ENCODE measurements around the gene SMIM11. TPM values are rescaled to one million over a fixed set of nuclear protein-coding genes. Genes with fewer than 3 reads are reported as not detected.

The SMIM11 gene
- total and polyA plus RNA-seq, 4 experiments from 2014 or later: 4.9 to 18.5 (median 10.2) TPM

- POLR2A ChIA-PET (ENCODE audit: partially characterized antibody): interaction anchor here (1.7 kb wide), 1 partner anchor 429 kb away, joined by 4 read pairs; no protein-coding TSS in a partner anchor
- intact Hi-C loops (cut with micrococcal nuclease): no loop called here
Observed at GRCh38 chr21:34353182-34353581, 22.1 kb upstream of the SMIM11 start.

GRCh38 chr21:34354836-34355235 lies 20.5 kb upstream of the SMIM11 start:
- Mint-ChIP-seq H3K4me1 (no peaks in the 10 kb centered on the region), H3K27me3 (peaks cover 20 to 22% of the 10 kb centered on the region in 2 donors), H3K27ac (no peak overlapping the region), H3K36me3 (no peaks in the 10 kb centered on the region), H3K4me3 (no peak overlapping the region), H3K9me3 (peaks cover 0 to 14% (median under 1%) of the 10 kb centered on the region in 8 donors)
- Histone ChIP-seq H3K4me3 (ENCODE audit: low read length in 2 of 2) (no peak overlapping the region), H3K36me3 (ENCODE audit: insufficient read depth, low read length) (no peaks in the 10 kb centered on the region), H3K27ac (ENCODE audit: low read depth, low read length) (no peak overlapping the region), H3K9me3 (ENCODE audit: control insufficient read depth in 1 of 2, low read length in 2 of 2) (no peaks in the 10 kb centered on the region), H3K27me3 (ENCODE audit: insufficient read depth, low read length) (peaks cover 2% of the 10 kb centered on the region), H3K4me1 (ENCODE audit: insufficient read depth, low read length) (no peaks in the 10 kb centered on the region)
- CTCF ChIA-PET (ENCODE audit: partially characterized antibody): interaction anchor here (1.0 to 15.7 kb wide), 4 partner anchors 10 to 431 kb away, joined by 3 to 335 read pairs (median 8); partner anchors contain the start of gene KCNE2
- intact Hi-C loops (cut with micrococcal nuclease): no loop called here
- POLR2A ChIA-PET (ENCODE audit: partially characterized antibody): interaction anchor here (1.7 kb wide), 1 partner anchor 431 kb away, joined by 4 read pairs; no protein-coding TSS in a partner anchor
- DNase-seq: no peak

More at GRCh38 chr21:34353182-34353581, 22.1 kb upstream of the SMIM11 start:
- H3K36me3 Mint-ChIP-seq: no peaks in the 10 kb centered on the region
- H3K4me1 ChIP-seq (ENCODE audit: insufficient read depth, low read length): no peaks in the 10 kb centered on the region
- H3K27me3 ChIP-seq (ENCODE audit: insufficient read depth, low read length): no peaks in the 10 kb centered on the region
- DNase-seq: no peak
- no peak overlapping the region for H3K4me3 ChIP-seq (ENCODE audit: low read length in 2 of 2)
- peaks cover 0 to 10% (median 0%) of the 10 kb centered on the region in 8 donors for H3K9me3 Mint-ChIP-seq
- no peak overlapping the region for H3K27ac ChIP-seq (ENCODE audit: low read depth, low read length)
- CTCF ChIA-PET (ENCODE audit: partially characterized antibody): interaction anchor here (1.4 to 15.7 kb wide), 2 partner anchors 9 to 429 kb away, joined by 4 to 335 read pairs; no protein-coding TSS in a partner anchor
- no peak overlapping the region for H3K4me3 Mint-ChIP-seq
- peaks cover 17 to 20% of the 10 kb centered on the region in 2 donors for H3K27me3 Mint-ChIP-seq
- no peaks in the 10 kb centered on the region for H3K4me1 Mint-ChIP-seq
- no peaks in the 10 kb centered on the region for H3K9me3 ChIP-seq (ENCODE audit: control insufficient read depth in 1 of 2, low read length in 2 of 2)
- no peaks in the 10 kb centered on the region for H3K36me3 ChIP-seq (ENCODE audit: insufficient read depth, low read length)
- H3K27ac Mint-ChIP-seq: no peak overlapping the region

GRCh38 chr21:34355570-34355969 lies 19.7 kb upstream of the SMIM11 start:
- no peak for DNase-seq
- Histone ChIP-seq H3K9me3 (ENCODE audit: control insufficient read depth in 1 of 2, low read length in 2 of 2) (no peaks in the 10 kb centered on the region), H3K4me1 (ENCODE audit: insufficient read depth, low read length) (no peaks in the 10 kb centered on the region), H3K27ac (ENCODE audit: low read depth, low read length) (no peak overlapping the region), H3K27me3 (ENCODE audit: insufficient read depth, low read length) (peaks cover 2% of the 10 kb centered on the region), H3K4me3 (ENCODE audit: low read length in 2 of 2) (no peak overlapping the region), H3K36me3 (ENCODE audit: insufficient read depth, low read length) (no peaks in the 10 kb centered on the region)
- POLR2A ChIA-PET (ENCODE audit: partially characterized antibody): no interaction called here
- Mint-ChIP-seq H3K9me3 (peaks cover 0 to 14% (median under 1%) of the 10 kb centered on the region in 8 donors), H3K4me3 (no peak overlapping the region), H3K27ac (peak overlapping the region in 1 of 7 donors; percentile 35), H3K36me3 (no peaks in the 10 kb centered on the region), H3K27me3 (peaks cover 22% of the 10 kb centered on the region in 2 donors), H3K4me1 (no peaks in the 10 kb centered on the region)
- intact Hi-C loops (cut with micrococcal nuclease): no loop called here
- CTCF ChIA-PET (ENCODE audit: partially characterized antibody): interaction anchor here (1.5 to 15.7 kb wide), 3 partner anchors 8 to 432 kb away, joined by 6 to 335 read pairs (median 11); partner anchors contain the start of gene KCNE2

DNA sequence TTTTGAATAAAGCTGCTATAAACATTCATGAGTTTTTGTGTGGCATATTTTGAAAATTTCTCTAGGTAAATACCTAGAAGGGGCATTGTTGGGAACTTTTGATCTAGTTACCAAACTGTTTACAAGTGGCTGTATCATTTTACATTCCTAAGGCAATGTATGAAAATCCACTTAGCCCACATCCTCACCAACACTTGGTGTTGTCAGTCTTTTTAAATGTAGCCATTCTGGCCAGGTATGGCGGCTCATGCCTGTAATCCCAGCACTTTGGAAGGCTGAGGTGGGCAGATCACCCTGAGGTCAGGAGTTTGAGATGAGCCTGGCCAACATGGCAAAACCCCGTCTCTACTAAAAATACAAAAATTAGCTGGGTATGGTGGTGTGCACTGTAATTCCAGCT lies 17.4 kb upstream of the SMIM11 start:
- CTCF ChIA-PET (ENCODE audit: partially characterized antibody): interaction anchor here (0.7 to 1.2 kb wide), 2 partner anchors 10 to 274 kb away, joined by 4 to 5 read pairs; no protein-coding TSS in a partner anchor
- peaks cover 3 to 7% (median 5%) of the 10 kb centered on the region in 4 donors for H3K4me1 Mint-ChIP-seq

DNA sequence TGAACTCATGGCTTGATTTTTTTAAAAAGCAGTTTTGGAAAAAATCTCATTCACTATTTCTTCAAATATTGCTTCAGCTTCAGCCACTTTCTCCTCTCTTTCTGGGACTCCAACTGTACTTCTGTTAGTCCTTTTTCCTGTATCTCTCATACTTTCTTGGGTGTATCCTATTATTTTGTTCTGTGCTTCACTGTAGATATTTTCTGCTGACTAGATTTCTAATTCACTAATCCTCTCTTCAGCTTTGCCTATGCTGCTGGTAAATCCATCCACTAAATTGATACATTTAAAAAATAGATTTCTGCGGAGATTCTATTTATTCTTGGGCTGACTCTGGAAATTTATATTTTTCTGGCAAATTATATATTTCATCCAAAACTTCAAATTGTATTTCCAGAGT lies 16.4 kb upstream of the SMIM11 start:
- H3K4me3 ChIP-seq (ENCODE audit: low read length in 2 of 2): no peak overlapping the region
- H3K27ac ChIP-seq (ENCODE audit: low read depth, low read length): no peak overlapping the region
- H3K27ac Mint-ChIP-seq: no peak overlapping the region
- peaks cover 26% of the 10 kb centered on the region in 2 donors for H3K27me3 Mint-ChIP-seq
- no peaks in the 10 kb centered on the region for H3K4me1 ChIP-seq (ENCODE audit: insufficient read depth, low read length)
- no peaks in the 10 kb centered on the region for H3K9me3 ChIP-seq (ENCODE audit: control insufficient read depth in 1 of 2, low read length in 2 of 2)
- H3K36me3 ChIP-seq (ENCODE audit: insufficient read depth, low read length): no peaks in the 10 kb centered on the region
- H3K27me3 ChIP-seq (ENCODE audit: insufficient read depth, low read length): peaks cover 6% of the 10 kb centered on the region
- peaks cover 0 to 14% (median under 1%) of the 10 kb centered on the region in 8 donors for H3K9me3 Mint-ChIP-seq
- no peaks in the 10 kb centered on the region for H3K36me3 Mint-ChIP-seq
- intact Hi-C loops (cut with micrococcal nuclease): no loop called here
- DNase-seq: no peak
- peaks cover 3 to 7% (median 5%) of the 10 kb centered on the region in 4 donors for H3K4me1 Mint-ChIP-seq
- no peak overlapping the region for H3K4me3 Mint-ChIP-seq
- ChIA-PET POLR2A (ENCODE audit: partially characterized antibody) (no interaction called here), CTCF (ENCODE audit: partially characterized antibody) (interaction anchor here (1.3 to 1.4 kb wide), 2 partner anchors 11 to 272 kb away, joined by 5 to 7 read pairs; no protein-coding TSS in a partner anchor)

More for the DNA sequence above, 17.4 kb upstream of the SMIM11 start:
- Mint-ChIP-seq H3K27ac (no peak overlapping the region), H3K27me3 (peaks cover 26 to 28% of the 10 kb centered on the region in 2 donors), H3K36me3 (no peaks in the 10 kb centered on the region), H3K4me3 (no peak overlapping the region), H3K9me3 (peaks cover 0 to 14% (median under 1%) of the 10 kb centered on the region in 8 donors)
- POLR2A ChIA-PET (ENCODE audit: partially characterized antibody): no interaction called here
- no peaks in the 10 kb centered on the region for H3K4me1 ChIP-seq (ENCODE audit: insufficient read depth, low read length)
- DNase-seq: no peak
- H3K4me3 ChIP-seq (ENCODE audit: low read length in 2 of 2): no peak overlapping the region
- no peaks in the 10 kb centered on the region for H3K36me3 ChIP-seq (ENCODE audit: insufficient read depth, low read length)
- intact Hi-C loops (cut with micrococcal nuclease): no loop called here
- no peaks in the 10 kb centered on the region for H3K9me3 ChIP-seq (ENCODE audit: control insufficient read depth in 1 of 2, low read length in 2 of 2)
- no peak overlapping the region for H3K27ac ChIP-seq (ENCODE audit: low read depth, low read length)
- H3K27me3 ChIP-seq (ENCODE audit: insufficient read depth, low read length): peaks cover 6% of the 10 kb centered on the region

DNA sequence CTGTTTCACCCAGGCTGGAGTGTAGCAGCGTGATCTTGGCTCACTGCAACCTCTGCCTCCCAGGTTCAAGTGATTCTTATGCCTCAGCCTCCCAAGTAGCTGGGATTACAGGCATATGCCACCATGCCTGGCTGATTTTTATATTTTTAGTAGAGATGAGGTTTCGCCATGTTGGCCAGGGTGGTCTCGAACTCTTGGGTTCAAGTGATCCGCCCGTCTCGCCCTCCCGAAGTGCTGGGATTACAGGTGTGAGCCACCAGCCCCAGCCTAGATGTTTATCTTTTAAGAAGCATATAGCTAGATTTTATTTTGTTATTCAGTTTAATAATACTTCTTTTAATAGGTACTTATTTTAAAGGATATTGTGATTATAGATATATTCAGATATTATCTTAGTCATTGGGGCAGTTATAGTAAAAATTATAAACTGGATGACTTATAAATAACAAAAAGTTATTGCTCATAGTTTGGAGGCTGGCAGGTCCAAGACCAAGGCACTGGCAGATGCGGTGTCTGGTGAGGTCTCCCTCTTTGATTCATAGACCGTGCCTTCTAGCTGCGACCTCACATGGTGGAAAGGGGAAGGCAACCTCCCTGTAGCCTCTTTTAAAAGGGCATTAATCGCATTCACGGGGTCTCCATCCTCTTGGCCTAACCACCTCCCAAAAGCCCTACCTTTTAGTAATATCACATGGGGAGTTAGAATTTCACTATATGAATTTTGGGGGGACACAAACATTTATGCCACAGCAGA lies 14.6 kb upstream of the SMIM11 start:
- no peak overlapping the region for H3K4me3 Mint-ChIP-seq
- no peaks in the 10 kb centered on the region for H3K4me1 ChIP-seq (ENCODE audit: insufficient read depth, low read length)
- intact Hi-C loops (cut with micrococcal nuclease): no loop called here
- H3K4me3 ChIP-seq (ENCODE audit: low read length in 2 of 2): no peak overlapping the region
- H3K9me3 ChIP-seq (ENCODE audit: control insufficient read depth in 1 of 2, low read length in 2 of 2): no peaks in the 10 kb centered on the region
- H3K27ac Mint-ChIP-seq: no peak overlapping the region
- CTCF ChIA-PET (ENCODE audit: partially characterized antibody): interaction anchor here (1.1 to 4.4 kb wide), 7 partner anchors 12 to 461 kb away, joined by 3 to 17 read pairs (median 3); no protein-coding TSS in a partner anchor
- no peak overlapping the region for H3K27ac ChIP-seq (ENCODE audit: low read depth, low read length)
- POLR2A ChIA-PET (ENCODE audit: partially characterized antibody): interaction anchor here (1.4 kb wide), 1 partner anchor 437 kb away, joined by 3 read pairs; no protein-coding TSS in a partner anchor
- H3K4me1 Mint-ChIP-seq: peaks cover 3 to 7% (median 5%) of the 10 kb centered on the region in 4 donors
- peaks cover 6% of the 10 kb centered on the region for H3K27me3 ChIP-seq (ENCODE audit: insufficient read depth, low read length)
- no peak for DNase-seq
- peaks cover 16% of the 10 kb centered on the region in 2 donors for H3K27me3 Mint-ChIP-seq
- H3K36me3 Mint-ChIP-seq: no peaks in the 10 kb centered on the region
- H3K9me3 Mint-ChIP-seq: peaks cover 0 to 14% (median under 1%) of the 10 kb centered on the region in 8 donors
- no peaks in the 10 kb centered on the region for H3K36me3 ChIP-seq (ENCODE audit: insufficient read depth, low read length)

DNA sequence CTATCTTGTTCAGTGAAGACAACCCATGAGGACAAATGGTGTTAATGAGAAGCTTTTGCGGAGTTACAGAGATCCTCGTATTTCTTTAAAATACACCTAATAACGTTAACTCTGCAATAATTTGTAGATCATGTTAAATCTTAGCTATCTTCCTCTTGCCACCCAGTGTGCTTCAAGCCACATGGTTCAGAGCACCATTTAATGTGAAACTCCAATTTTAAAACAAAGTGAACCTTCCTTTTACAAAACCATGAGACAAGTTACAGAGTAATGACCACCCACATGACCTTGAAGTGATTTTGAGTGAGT lies 13.2 kb upstream of the SMIM11 start:
- H3K27ac Mint-ChIP-seq: no peak overlapping the region
- Histone ChIP-seq H3K27ac (ENCODE audit: low read depth, low read length) (no peak overlapping the region), H3K4me3 (ENCODE audit: low read length in 2 of 2) (no peak overlapping the region), H3K36me3 (ENCODE audit: insufficient read depth, low read length) (no peaks in the 10 kb centered on the region), H3K4me1 (ENCODE audit: insufficient read depth, low read length) (no peaks in the 10 kb centered on the region), H3K27me3 (ENCODE audit: insufficient read depth, low read length) (peaks cover 6% of the 10 kb centered on the region), H3K9me3 (ENCODE audit: control insufficient read depth in 1 of 2, low read length in 2 of 2) (no peaks in the 10 kb centered on the region)
- no peaks in the 10 kb centered on the region for H3K36me3 Mint-ChIP-seq
- peaks cover 8 to 11% of the 10 kb centered on the region in 2 donors for H3K27me3 Mint-ChIP-seq
- ChIA-PET CTCF (ENCODE audit: partially characterized antibody) (interaction anchor here (0.6 to 4.4 kb wide), 18 partner anchors 9 to 450 kb away, joined by 3 to 26 read pairs (median 4); no protein-coding TSS in a partner anchor), POLR2A (ENCODE audit: partially characterized antibody) (interaction anchor here (1.4 kb wide), 1 partner anchor 438 kb away, joined by 3 read pairs; no protein-coding TSS in a partner anchor)
- no peak overlapping the region for H3K4me3 Mint-ChIP-seq
- intact Hi-C loops (cut with micrococcal nuclease): loop anchor here (1.0 kb wide), 1 partner anchor 268 kb away; no protein-coding TSS in a partner anchor
- no peak for DNase-seq
- H3K9me3 Mint-ChIP-seq: peaks cover 0 to 14% (median 0%) of the 10 kb centered on the region in 8 donors
- H3K4me1 Mint-ChIP-seq: peaks cover 3 to 7% (median 5%) of the 10 kb centered on the region in 4 donors
